ENCODE results near the gene ATOH8.

ATOH8 gene

GRCh38 chr2:85719609-85720240, 34.1 kb upstream of the ATOH8 start:
- DNase-seq, result no peak

DNA sequence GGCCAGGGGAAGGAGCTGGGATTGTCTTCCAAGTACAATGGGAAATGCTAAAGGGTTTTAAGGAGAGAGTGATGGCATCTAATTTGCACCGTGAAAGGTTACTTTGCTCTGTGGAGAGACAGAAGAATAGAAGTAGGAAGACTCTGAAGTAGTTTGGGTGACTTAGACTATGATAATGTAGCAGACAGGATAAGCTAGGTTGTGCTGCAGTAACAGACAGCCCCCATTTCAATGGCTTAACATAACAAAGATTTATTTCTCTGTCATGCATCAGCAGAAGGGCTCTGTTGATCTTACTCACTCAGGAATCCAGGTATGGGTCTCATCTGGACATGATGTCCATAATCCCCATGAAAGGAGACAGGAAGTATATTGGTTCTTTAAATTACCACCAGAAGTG, 33.3 kb upstream of the ATOH8 start:
- DNase-seq, result no peak

- DNase-seq, result no peak
Observed at GRCh38 chr2:85721641-85722040, 32.1 kb upstream of the ATOH8 start.

DNA sequence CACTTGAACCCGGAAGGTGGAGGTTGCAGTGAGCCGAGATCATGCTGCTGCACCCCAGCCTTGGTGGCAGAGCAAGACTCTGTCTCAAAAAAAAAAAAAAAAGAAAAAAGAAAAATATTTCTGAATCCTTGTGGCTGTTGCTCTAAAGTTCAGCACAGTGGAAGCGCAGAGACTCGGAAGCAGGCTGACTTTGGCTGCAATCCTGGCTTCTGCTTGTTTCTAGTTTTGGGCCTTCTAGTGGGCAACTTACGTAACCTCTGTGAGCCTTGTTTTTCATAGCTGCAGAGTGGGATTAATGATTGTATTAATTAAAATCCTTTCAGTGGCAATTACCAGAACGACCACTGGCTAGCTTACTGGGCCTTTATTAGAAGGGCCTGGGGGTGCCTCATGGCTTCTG, 31.3 kb upstream of the ATOH8 start:
- DNase-seq, result no peak

GRCh38 chr2:85723707-85724360, 30.0 kb upstream of the ATOH8 start:
- DNase-seq, result no peak

DNA sequence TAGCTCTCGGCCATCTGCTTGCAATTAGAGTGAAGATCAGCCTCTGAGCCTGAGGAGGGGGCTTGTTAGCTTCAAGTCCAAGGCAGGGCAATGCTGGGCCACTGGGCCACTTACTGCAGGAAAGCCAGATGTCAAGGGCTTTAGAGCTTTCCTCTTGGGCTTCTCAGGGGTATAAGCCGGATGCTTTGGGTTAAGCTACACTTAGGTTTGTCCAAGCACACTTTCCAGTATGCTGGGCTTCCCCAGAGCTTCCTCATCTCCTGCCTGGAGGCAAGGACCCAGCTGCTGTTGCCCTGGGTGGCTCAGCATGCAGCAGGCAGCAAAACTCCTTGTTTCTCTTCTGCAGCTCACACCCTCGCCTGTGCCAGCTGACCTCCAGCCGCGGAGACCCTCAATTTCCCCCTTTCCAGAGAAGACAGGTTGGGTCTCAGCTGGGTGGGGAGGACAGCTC, 29.0 kb upstream of the ATOH8 start:
- no peak for DNase-seq

- DNase-seq, result no peak
Observed at GRCh38 chr2:85725451-85725850, 28.3 kb upstream of the ATOH8 start.

GRCh38 chr2:85727798-85728197, 26.0 kb upstream of the ATOH8 start:
- no peak for DNase-seq

GRCh38 chr2:85728342-85728741, 25.4 kb upstream of the ATOH8 start:
- no peak for DNase-seq

DNA sequence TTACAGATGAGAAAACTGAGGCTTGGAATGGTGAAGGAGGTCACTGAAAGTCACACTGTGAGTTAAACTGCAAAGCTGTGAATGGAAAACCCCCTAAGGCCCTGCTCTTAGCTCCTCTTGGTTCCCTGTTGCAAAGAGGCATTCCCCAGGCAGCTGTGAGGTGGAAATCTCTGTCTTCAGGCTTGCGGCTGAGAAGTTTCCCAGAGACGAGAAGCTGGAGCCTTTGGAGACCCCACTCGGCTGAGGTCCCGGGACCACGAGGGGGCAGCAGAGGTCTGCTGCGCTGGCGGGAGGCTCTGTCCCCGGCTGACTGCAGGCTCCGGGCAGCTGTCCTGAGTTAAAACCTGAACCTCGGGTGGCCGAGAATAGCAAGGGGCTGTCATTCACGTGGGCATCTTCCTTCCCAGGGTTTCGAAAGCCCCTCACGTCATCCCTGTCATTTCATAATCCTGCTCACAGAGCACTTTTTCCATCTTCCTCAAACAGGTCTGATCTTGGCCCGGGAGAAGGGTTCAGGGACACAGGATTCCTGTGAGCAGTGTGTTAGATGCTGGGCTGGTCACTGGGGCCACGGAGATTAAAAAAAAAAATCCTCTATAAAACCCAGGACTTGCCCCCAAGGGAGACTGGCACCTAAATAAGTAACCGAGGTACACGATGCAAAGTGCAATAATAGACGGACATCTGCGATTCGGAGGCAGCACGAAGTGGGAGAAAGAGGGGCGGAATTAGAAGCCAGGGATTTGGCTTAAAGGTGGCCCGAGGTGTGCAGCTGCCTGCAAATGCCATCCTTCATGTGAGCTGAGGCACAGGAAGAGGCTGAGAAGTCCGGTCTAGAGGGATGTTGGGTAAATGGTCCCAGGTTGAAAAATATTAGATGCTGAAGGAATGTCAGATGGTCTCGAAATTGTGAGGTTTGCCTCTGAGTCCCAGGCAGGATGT, 24.6 kb upstream of the ATOH8 start:
- DNase-seq, result peak; percentile 36

- no peak for DNase-seq
Observed at GRCh38 chr2:85729825-85730510, 23.8 kb upstream of the ATOH8 start.

- no peak for DNase-seq
Observed at GRCh38 chr2:85730686-85731230, 23.0 kb upstream of the ATOH8 start.

DNA sequence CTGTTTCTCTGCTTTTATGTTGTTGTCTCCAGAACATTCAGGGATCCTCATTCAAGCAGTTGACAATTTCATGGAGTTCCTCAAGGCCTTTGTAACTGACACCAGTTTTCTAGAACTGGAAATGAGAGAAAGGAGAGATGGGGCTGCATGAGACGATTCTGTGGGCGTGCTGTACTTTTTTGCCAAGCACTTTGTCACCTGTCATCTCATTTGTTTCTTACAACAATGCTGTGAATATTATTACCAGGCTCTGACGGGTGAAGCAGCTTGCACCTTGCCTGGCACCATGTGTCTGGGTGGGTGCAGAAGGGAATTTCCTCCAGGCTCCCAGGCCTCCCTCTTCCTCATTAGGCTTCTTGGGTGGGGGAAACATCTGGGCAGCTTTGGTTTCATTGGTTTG, 22.2 kb upstream of the ATOH8 start:
- no peak for DNase-seq

DNA sequence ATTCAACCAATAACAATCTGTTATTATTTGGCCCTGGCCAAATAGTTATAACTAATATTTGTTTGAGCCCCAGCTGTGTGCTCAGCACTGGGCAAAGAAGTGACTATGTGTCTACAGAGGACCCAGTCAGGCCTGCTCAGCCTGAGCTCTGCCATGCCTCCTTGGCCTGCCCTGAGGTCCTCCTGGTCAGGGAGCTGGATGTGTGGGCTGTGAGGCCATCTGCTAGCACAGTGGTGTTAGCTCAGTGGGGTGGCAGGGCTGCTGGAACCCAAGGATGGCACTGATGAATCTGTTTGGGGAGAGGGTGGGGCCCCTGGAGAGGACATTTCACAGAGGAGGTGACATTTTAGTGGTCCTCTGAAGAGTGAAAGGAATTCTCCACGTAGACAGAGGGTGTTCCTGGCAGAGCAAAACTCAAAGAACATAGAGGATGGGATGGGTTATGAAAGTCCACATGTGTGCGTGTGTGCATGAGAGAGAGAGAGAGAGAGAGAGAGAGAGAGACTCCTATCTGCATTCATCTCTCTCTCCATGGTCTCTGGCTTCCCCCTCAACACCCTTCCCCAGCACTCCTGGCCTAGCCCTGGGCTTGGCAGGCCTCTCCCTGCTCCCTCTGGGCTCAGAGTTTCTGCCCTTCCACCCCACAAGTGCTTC, 21.2 kb upstream of the ATOH8 start:
- no peak for DNase-seq

DNA sequence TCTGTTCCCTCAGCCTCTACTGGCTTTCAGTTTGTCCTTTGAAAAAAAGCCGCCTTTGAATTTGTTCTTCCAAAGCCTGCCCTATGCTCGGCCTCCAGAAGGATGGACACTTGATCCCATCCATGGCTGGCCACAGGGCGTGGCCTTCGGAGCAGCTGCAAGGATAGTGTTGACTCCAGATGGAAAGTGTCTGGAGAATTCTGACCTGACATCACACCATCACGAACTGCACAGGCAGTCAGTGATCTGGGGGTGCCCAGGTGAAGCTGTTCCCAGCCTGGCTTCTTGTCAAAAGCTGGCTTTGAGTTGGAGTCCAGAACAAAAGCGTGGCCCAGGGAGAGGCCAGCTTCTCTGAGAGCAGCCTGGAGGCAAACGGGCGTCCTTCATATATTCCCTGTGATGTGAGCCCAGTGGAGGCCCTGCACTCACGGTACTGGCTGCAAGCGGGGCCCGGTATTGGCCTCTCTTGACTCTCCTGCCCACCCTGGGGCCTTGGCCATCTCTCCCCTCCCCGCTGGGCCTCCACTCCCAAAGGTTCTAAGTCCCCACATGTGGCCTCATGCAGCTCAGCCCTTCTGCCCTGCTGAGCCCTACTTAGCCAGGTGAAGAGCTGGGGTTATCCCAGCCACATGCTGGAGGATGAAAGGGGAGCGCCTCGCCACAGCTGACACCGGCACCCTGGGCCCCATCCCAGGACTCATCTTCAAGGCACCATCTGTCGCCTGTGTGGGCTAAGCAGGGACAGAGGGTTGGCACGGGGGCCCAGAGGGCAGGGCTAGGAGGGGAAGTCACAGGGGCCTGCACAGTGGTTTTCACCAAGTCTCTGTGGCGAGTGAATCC, 20.4 kb upstream of the ATOH8 start:
- no peak for DNase-seq

- DNase-seq, result no peak
Observed at GRCh38 chr2:85734015-85734414, 19.8 kb upstream of the ATOH8 start.

DNA sequence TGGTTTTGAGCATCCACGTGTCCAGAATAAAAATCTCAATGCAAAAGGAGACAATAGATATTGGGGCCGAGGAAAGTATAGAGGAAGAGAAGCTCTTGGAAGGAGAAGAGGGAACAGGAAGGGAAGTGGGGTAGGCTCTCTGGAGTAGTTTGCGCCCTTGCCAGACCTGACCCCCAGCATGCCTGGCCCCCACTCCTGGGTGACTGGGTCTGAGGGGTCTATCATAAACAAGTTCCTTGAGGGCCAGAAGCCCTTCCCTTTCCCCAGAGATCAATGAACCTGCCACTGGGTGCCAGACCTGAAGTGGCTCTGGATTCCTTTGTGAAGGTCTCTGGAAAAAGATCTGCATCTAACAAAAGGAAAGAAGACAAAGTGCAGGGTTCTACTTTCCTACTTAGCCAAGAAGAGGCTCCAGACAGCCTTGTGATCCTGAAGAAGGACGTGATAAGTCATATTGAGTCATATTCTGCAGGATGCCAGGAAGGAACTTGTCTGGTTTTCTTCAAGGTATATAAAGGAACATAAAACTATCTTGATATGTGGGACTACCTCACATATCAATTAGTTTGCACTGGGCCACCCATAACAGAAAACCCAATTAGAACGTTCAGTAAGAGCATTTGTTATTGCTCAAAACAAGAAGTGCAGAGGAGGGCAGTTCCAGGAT, 18.7 kb upstream of the ATOH8 start:
- DNase-seq, result no peak

DNA sequence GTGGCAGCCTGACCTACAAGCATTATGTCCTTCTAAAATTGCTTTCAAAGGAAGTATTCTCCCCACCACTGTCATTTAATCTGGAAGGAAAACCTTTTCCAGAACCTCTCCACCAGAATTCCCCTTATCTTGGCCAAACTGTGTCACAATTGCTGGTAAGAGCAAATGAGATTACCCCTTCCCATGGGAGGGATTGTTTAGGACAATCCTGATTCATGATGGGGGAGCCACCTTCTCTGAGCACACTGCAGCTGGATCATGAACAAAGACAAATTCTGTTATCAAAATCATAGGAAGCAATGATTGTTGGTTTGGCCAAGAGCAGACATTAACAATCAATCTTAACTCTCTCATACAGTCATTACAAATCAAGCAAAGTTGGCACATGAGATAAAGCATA, 18.1 kb upstream of the ATOH8 start:
- no peak for DNase-seq

DNA sequence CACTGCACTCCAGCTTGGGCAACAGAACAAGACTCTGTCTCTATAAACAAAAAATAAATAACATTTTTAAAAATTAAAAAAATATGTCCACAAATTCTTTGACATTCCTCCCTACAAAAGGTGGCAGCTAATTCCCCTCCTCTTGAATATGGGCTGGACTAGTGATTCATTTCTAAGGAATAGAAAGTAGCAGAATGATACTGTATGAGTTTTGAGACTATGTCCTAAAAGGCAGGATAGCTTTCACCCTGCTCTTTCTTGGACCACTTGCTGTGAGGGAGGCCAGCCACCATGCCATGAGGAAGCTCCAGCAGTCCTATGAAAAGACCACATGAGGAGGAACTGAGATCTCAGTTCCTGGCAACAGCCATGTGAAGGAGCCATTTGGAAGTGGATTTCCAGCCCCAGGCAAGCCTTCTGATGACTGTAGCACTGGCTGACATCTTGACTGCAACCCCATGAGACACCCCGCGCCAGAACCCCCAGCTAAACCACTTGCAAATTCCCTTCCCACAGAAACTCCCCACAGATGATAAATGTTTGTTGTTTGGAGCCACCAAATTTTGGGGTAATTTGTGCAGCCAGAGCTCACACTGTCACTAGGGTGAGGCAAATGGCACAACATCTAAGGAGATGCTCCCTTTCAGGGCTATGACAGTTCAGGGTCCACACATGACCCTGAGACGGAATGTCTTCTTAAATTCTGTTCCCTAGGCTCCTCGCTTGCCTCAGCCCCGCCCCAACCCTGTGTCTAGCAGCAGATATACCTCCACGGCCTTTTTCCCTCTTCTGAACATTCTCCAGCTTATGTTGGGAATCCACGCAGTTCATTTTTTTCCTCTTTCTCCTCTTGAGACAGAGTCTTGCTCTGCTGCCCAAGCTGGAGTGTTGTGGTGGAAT, 17.1 kb upstream of the ATOH8 start:
- no peak for DNase-seq

- no peak for DNase-seq
Observed at GRCh38 chr2:85737481-85737880, 16.3 kb upstream of the ATOH8 start.
